MM.1S (cell line): ENCODE results near the gene CCDC196.
A peak's percentile ranks its signal among the peaks of the same experiment; 100 is the strongest.
"Not testable (repeated sequence)": the region's sequence is repeated elsewhere in the genome, so short reads cannot be mapped to it uniquely, and the experiment has no call there.

Experiments used
- DNase-seq: peaks from one replicate; pipeline ENCODE4 v3.0.0-alpha.2; 2015
- H2AFZ ChIP-seq: fragments of 300-600 bp; sonication (generic); 2 replicates; pipeline ENCODE4 v1.6.0; 2016; ENCODE audit warnings: antibody characterized with exemption, low read length
- H3F3A ChIP-seq: fragments of 300-600 bp; sonication (generic); 2 replicates; pipeline ENCODE4 v1.6.1; 2016; ENCODE audit warnings: mild to moderate bottlenecking, antibody characterized with exemption, low read length, moderate library complexity, mixed read lengths; ENCODE audit not compliant: insufficient read depth
- H3K27ac ChIP-seq: fragments of 300-600 bp; sonication (generic); 2 replicates; pipeline ENCODE4 v1.5.1; 2016; ENCODE audit warnings: mild to moderate bottlenecking, low read length
- H3K27me3 ChIP-seq: fragments of 300-600 bp; sonication (generic); replicated peaks from 2 replicates; pipeline ENCODE4 v1.6.0; 2016; ENCODE audit warnings: low read length; ENCODE audit not compliant: insufficient read depth
- H3K36me3 ChIP-seq: fragments of 300-600 bp; sonication (generic); replicated peaks from 2 replicates; pipeline ENCODE4 v1.6.1; 2016; ENCODE audit warnings: mild to moderate bottlenecking, low read length, mixed read lengths; ENCODE audit not compliant: insufficient read depth
- H3K4me1 ChIP-seq: fragments of 300-600 bp; sonication (generic); 2 replicates; pipeline ENCODE4 v1.6.1; 2016; ENCODE audit warnings: low read length, mixed read lengths
- H3K4me2 ChIP-seq: fragments of 300-600 bp; sonication (generic); 2 replicates; pipeline ENCODE4 v1.6.0; 2016; ENCODE audit warnings: low read depth, low read length
- H3K4me3 ChIP-seq: fragments of 300-600 bp; sonication (generic); 2 replicates; pipeline ENCODE4 v1.5.1; 2016; ENCODE audit warnings: low read length, mixed read lengths
- H3K79me2 ChIP-seq: fragments of 300-600 bp; sonication (generic); 2 replicates; pipeline ENCODE4 v1.6.1; 2016; ENCODE audit warnings: mixed run types, low read length, mixed read lengths
- H3K9ac ChIP-seq: fragments of 300-600 bp; sonication (generic); 2 replicates; pipeline ENCODE4 v1.6.1; 2016; ENCODE audit warnings: low read length, mixed read lengths
- H3K9me2 ChIP-seq: fragments of 300-600 bp; sonication (generic); replicated peaks from 2 replicates; pipeline ENCODE4 v1.6.1; 2016; ENCODE audit warnings: mild to moderate bottlenecking, low read length, mixed read lengths; ENCODE audit not compliant: insufficient read depth
- H3K9me3 ChIP-seq: fragments of 300-600 bp; sonication (generic); replicated peaks from 2 replicates; pipeline ENCODE4 v1.6.1; 2016; ENCODE audit warnings: mild to moderate bottlenecking, low read length, mixed read lengths; ENCODE audit not compliant: insufficient read depth
- H4K20me1 ChIP-seq: fragments of 300-600 bp; sonication (generic); 2 replicates; pipeline ENCODE4 v1.6.1; 2016; ENCODE audit warnings: mild to moderate bottlenecking, low read length, moderate library complexity, mixed read lengths; ENCODE audit not compliant: insufficient read depth
- EZH2 ChIP-seq: fragments of 300-600 bp; sonication (generic); optimal IDR thresholded peaks from 2 replicates; pipeline ENCODE3; 2017; ENCODE audit warnings: low read depth, mild to moderate bottlenecking, antibody characterized with exemption, low read length, mixed read lengths
- EZH2phosphoT487 ChIP-seq: fragments of 300-600 bp; sonication (generic); IDR thresholded peaks from 2 replicates; pipeline ENCODE4 v1.6.1; 2018; ENCODE audit warnings: antibody characterized with exemption, low read length
- TF ChIP-seq, protein P1 (sequence below): fragments of 300-600 bp; sonication (generic); IDR thresholded peaks from 2 replicates; pipeline ENCODE4 v1.5.1; 2016; ENCODE audit warnings: antibody characterized with exemption, low read length, mixed read lengths

Gene CCDC196

DNA sequence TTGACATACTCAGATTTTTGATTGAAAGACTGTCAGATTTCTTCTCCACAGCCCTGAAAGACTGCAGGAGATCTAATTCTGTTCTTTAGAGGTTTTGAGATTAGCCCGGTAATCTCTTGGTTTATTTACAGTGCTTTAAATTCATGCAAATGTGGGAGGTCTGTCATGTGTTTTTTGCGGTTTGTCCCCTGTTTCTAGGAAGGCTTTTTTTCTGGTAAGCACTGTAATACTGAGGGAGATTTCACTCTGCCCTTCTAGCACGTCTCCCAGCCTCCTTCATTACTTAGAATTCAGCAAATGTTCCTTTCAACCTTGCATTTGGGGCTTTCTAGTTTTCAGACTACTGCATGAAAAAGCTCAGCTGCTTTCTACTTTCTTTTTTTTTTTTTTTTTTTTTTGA lies 52.9 kb downstream of the CCDC196 start:
- no peak overlapping the region for H2AFZ ChIP-seq
- H3K9ac ChIP-seq: no peak overlapping the region
- peak; percentile 6 for DNase-seq
- H3K4me1 ChIP-seq: no peaks in the 10 kb centered on the region
- no peaks in the 10 kb centered on the region for H3K9me2 ChIP-seq
- no peak overlapping the region for H3K4me2 ChIP-seq
- H3K4me3 ChIP-seq: no peak overlapping the region
- no peaks in the 10 kb centered on the region for H3K27me3 ChIP-seq
- H3K9me3 ChIP-seq: no peaks in the 10 kb centered on the region
- TF ChIP-seq EZH2phosphoT487: no peak
- TF ChIP-seq, protein P1, sequence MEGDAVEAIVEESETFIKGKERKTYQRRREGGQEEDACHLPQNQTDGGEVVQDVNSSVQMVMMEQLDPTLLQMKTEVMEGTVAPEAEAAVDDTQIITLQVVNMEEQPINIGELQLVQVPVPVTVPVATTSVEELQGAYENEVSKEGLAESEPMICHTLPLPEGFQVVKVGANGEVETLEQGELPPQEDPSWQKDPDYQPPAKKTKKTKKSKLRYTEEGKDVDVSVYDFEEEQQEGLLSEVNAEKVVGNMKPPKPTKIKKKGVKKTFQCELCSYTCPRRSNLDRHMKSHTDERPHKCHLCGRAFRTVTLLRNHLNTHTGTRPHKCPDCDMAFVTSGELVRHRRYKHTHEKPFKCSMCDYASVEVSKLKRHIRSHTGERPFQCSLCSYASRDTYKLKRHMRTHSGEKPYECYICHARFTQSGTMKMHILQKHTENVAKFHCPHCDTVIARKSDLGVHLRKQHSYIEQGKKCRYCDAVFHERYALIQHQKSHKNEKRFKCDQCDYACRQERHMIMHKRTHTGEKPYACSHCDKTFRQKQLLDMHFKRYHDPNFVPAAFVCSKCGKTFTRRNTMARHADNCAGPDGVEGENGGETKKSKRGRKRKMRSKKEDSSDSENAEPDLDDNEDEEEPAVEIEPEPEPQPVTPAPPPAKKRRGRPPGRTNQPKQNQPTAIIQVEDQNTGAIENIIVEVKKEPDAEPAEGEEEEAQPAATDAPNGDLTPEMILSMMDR: no peak
- TF ChIP-seq EZH2: no peak
- H3K79me2 ChIP-seq: peaks cover 41% of the 10 kb centered on the region
- no peaks in the 10 kb centered on the region for H3K36me3 ChIP-seq
- no peak overlapping the region for H3K27ac ChIP-seq
- no peaks in the 10 kb centered on the region for H3F3A ChIP-seq
- H4K20me1 ChIP-seq: no peaks in the 10 kb centered on the region

DNA sequence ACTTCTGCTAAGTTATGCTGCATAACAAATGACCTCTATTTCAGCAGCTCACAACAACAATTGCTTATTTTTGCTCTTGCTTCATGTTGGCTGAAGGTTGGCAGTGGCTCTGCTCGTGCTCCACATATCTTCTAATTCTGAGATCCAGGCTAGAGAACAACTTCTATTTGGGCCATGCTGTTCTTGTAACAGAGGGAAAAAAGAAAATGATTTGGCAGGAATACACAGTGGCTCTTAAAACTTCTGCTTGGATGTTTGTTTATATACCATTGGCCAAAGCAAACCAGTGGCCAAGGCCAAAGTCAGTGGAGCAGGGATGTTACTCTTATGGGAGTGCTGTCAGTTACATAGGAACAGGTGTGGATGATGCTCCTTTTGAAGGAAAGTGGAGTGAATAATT lies 53.9 kb downstream of the CCDC196 start:
- Histone ChIP-seq H3K4me1 (no peaks in the 10 kb centered on the region), H3K4me3 (no peak overlapping the region), H4K20me1 (no peaks in the 10 kb centered on the region), H3K36me3 (no peaks in the 10 kb centered on the region), H3K27ac (no peak overlapping the region), H3K9me2 (no peaks in the 10 kb centered on the region), H3K9me3 (no peaks in the 10 kb centered on the region), H3K4me2 (no peak overlapping the region), H2AFZ (no peak overlapping the region), H3K27me3 (no peaks in the 10 kb centered on the region), H3F3A (no peaks in the 10 kb centered on the region), H3K9ac (no peak overlapping the region), H3K79me2 (peaks cover 41% of the 10 kb centered on the region)
- TF ChIP-seq EZH2: no peak
- no peak for DNase-seq

DNA sequence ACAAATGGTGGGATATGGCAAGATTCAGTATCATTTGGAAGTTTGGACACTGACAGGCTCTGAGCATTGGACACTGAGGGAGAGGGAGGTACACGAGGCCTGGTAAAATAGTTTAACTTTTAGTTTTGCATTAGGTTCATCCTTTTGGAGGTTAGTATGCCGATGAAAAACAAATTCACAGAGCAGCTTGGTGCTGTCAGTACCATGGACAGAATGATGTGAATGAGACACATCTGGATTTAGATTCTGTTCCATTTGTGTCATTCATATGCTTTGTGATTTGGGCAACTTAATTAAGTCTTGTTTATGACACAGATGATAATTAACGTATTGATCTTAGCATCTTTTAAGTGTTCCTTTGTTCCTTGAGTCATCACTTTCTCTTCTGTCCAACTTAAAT lies 55.5 kb downstream of the CCDC196 start:
- H3K9me3 ChIP-seq: no peaks in the 10 kb centered on the region
- H3K9me2 ChIP-seq: no peaks in the 10 kb centered on the region
- no peak overlapping the region for H3K27ac ChIP-seq
- H3K79me2 ChIP-seq: peaks cover 39% of the 10 kb centered on the region
- H4K20me1 ChIP-seq: no peaks in the 10 kb centered on the region
- H3K27me3 ChIP-seq: no peaks in the 10 kb centered on the region
- no peaks in the 10 kb centered on the region for H3K4me1 ChIP-seq
- no peak for TF ChIP-seq EZH2
- no peak for TF ChIP-seq EZH2phosphoT487
- TF ChIP-seq, protein P1: no peak
- no peak overlapping the region for H3K4me2 ChIP-seq
- no peaks in the 10 kb centered on the region for H3K36me3 ChIP-seq
- H3K4me3 ChIP-seq: no peak overlapping the region
- no peak for DNase-seq
- H2AFZ ChIP-seq: no peak overlapping the region
- H3F3A ChIP-seq: no peaks in the 10 kb centered on the region
- H3K9ac ChIP-seq: no peak overlapping the region

DNA sequence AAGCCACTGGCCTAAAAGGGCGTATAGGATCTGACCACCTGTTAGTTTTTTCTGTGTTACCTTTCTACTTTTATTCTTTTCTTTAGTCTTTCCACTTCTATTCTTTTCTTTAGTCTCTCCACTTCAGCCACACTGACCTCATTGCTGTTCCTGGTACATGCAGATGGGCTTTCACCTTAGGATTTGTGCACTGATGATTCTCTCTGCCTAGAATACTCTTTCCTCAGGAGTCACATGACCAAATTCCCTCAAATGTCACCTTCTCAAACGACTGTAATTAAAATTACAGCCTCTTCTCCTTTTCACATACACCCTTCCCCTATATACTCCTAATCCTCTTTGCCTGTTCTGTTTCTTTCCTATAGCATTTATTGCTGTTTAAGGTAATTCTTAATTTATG lies 57.8 kb downstream of the CCDC196 start:
- DNase-seq: no peak
- TF ChIP-seq, protein P1: no peak
- TF ChIP-seq EZH2phosphoT487 (no peak), EZH2 (no peak)
- no peak overlapping the region for H3K4me2 ChIP-seq
- peaks cover 25% of the 10 kb centered on the region; the same call in 1 of the 2 replicates for H3K79me2 ChIP-seq
- no peaks in the 10 kb centered on the region for H4K20me1 ChIP-seq
- no peaks in the 10 kb centered on the region for H3F3A ChIP-seq
- H3K27me3 ChIP-seq: no peaks in the 10 kb centered on the region
- H2AFZ ChIP-seq: no peak overlapping the region
- H3K36me3 ChIP-seq: no peaks in the 10 kb centered on the region
- H3K27ac ChIP-seq: no peak overlapping the region
- no peaks in the 10 kb centered on the region for H3K9me3 ChIP-seq
- H3K4me3 ChIP-seq: no peak overlapping the region
- no peak overlapping the region for H3K9ac ChIP-seq
- H3K4me1 ChIP-seq: no peaks in the 10 kb centered on the region
- H3K9me2 ChIP-seq: no peaks in the 10 kb centered on the region

DNA sequence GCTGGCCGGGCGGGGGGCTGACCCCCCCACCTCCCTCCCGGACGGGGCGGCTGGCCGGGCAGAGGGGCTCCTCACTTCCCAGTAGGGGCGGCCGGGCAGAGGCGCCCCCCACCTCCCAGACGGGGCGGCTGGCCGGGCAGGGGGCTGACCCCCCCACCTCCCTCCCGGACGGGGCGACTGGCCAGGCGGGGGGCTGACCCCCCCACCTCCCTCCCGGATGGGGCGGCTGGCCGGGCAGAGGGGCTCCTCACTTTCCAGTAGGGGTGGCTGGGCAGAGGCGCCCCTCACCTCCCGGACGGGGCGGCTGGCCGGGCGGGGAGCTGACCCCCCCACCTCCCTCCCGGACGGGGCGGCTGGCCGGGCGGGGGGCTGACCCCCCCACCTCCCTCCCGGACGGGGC lies 59.0 kb downstream of the CCDC196 start:
- not testable (repeated sequence) for H3K4me3 ChIP-seq, H3K4me2 ChIP-seq, H4K20me1 ChIP-seq, DNase-seq, H3K27me3 ChIP-seq, H3K27ac ChIP-seq, H3K4me1 ChIP-seq, H2AFZ ChIP-seq, H3K9me2 ChIP-seq, H3K9ac ChIP-seq, H3K36me3 ChIP-seq, H3K9me3 ChIP-seq, H3F3A ChIP-seq
- peaks cover 19% of the 10 kb centered on the region; the same call in 1 of the 2 replicates for H3K79me2 ChIP-seq

DNA sequence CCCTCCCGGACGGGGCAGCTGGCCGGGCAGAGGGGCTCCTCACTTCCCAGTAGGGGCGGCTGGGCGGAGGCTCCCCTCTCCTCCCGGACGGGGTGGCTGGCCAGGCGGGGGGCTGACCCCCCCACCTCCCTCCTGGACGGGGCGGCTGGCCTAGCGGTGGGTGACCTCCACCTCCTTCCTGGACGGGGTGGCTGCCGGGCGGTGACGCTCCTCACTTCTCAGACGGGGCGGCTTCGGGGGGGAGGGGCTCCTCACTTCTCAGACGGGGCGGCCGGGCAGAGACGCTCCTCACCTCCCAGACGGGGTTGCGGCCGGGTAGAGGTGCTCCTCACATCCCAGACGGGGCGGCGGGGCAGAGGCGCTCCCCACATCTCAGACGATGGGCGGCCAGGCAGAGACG lies 59.6 kb downstream of the CCDC196 start:
- not testable (repeated sequence) for H3K4me2 ChIP-seq, H3K4me3 ChIP-seq, DNase-seq, H3K4me1 ChIP-seq, H4K20me1 ChIP-seq, H3F3A ChIP-seq, H2AFZ ChIP-seq, H3K9me2 ChIP-seq, H3K9me3 ChIP-seq, H3K36me3 ChIP-seq, H3K9ac ChIP-seq, H3K27ac ChIP-seq, H3K27me3 ChIP-seq
- H3K79me2 ChIP-seq: peaks cover 18% of the 10 kb centered on the region; the same call in 1 of the 2 replicates
